ENCODE results near the gene MTHFD2L.
"Not testable (repeated sequence)": the region's sequence is repeated elsewhere in the genome, so short reads cannot be mapped to it uniquely, and the experiment has no call there.

MTHFD2L gene

DNA sequence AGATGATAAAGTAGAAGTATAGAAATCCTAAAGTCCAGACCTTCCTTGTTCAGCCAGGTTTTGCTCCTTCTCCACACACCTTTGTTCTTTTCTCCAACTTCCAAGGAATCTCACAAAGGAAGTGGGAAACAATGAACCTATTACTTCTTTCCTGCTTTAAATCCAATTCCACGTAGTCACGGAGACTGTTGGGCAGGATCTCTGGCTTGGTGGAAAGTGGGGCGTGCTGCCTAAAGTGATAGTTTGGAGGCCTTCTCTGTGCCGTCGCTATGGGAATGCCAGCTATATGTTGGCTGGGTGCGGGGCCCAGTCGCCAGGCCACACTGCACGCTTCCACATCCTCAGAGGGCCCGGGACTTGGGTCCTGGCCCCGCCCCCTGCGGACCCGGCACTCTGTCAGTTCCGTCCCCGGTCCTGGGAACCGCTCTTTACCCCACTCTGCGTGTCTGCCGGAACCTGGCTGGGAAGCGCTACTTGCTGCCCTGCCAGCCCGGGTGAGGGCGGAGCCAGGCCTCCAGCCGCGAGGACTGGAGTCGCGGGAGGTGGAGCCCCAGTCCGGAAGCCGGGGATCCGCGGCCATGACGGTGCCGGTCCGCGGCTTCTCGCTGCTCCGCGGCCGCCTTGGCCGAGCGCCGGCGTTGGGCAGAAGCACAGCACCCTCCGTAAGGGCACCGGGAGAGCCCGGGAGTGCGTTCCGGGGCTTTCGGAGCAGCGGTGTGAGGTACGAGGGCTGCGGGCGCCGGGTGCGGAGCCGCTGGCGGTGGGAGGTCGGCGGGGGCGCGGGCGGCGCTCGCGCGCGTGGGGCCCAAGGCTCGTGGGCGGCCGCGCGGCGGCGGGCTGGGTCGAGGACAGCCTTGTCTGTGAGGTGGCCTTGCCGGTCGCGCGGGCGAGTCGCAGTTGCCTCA is at the start of gene MTHFD2L:
Gene MTHFD2L (plus strand): TSS at position 558 of the 905 bp plus-strand sequence. CDS start 21 bp downstream, at position 579.
- peak; percentile 74 for DNase-seq

DNA sequence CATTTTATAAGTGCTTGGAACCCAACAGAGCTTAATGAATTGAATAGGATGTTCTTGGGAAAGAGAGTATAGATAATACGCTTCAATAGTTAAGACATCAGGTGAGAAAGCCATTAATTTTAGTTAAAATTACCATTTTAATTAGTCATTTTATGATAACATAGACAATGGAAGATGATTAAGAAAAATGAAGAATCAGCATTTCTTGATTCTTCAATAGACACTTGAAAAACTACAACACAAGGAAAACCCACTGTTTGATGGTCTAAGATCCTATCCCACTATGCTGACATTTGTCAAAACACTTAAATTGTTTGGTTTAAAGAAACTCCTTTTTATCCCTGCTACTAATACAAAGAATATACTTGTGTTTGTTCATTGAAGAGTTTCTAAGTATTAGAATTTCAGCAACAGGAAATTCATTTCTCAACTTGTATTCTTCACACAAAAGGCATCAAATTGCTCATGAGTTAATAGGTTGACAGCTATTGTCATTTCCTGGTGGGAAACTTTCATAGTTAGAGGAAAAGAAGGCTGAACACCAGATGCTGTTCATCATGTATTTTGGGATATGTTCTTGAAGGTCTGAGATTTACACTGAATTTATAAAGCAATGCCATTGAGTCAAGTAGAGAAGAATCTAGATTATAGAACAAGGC is 49.3 kb upstream of the MTHFD2L start:
- no peak for DNase-seq

DNA sequence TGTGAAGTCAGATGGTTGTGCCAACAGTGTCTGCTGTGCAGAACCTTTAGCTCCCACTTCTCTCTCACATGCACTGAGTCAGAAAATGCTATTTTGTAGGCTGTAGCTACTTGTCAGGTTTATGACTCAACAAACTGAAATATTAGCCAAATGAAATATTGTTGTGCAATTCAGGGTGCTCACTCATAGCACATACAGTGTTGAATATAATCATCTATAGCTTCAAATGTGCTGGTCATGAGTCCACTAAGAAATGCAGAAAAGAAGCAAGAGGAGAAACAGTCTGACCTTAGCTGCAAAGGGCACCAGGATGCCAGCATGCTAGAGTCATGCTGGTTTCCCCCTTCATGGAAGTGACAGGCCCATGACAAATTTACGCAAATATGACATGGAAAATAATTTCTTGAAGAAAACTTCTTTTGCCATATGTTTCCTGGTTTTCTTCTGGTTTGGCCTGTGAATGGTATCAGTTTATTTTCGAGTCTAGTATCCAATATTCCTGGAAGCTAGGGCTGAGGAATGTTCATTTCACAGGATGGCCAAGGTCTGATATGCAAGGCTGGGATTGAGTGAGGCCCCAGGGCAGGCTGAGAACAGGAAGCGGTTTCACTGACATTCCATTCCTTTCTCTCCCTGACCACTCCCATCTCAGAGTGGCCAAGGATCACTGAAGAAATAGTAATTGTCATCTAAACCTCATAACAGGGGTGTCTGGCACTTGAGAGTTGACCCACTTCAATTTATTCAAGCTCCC is 48.6 kb upstream of the MTHFD2L start:
- DNase-seq: no peak

DNA sequence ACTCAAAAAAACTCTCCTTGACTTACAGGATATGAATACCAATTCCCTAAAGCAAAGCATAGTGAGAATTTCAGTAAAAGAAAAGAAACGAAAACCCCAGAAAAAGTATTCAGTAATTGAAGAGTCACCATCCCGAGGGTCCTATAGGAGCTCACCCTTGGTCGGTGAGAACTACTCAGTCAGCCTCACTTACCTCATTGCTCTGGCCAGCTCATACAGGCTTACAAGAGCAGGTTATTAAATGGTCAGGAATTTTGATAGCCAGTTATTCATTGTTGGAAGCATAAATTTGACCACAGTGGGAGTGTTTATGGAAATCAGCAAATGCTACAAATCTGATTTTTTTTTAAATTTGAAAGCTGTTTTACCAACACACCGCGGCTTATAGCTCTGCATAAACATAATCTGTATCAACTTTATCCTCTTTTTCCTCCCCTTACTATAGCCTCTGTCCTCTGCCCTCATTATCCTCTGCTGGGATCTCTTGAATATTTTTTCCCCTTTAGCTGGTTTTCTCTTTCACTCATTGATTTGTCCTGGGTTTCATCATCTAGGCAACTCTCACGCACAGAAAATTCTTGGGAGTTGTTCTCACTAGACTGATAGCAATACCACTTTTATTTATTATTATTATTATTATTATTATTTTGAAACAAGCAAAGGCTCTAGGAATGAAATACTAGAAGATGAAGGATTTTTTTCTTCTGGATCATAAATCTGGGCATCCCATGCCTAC is 47.9 kb upstream of the MTHFD2L start:
- no peak for DNase-seq

DNA sequence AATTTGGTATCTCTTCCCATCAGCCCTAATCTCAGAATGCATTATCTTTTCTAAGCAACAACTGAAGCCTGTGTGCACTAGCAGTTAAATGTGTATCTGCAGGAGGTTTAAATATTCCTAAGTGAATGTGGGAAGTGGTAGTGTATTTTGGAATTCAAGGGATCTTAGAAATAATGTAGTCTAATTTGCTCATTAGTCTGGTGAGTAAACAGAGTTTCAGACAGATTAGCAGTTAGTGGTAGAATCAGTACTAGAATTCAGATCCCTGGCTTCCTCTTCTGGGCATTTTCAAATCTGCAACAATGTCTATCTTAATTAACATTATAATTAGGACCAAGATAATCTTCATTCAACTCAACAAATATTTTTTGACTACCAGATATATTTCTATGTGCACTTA is 47.2 kb upstream of the MTHFD2L start:
- no peak for DNase-seq

DNA sequence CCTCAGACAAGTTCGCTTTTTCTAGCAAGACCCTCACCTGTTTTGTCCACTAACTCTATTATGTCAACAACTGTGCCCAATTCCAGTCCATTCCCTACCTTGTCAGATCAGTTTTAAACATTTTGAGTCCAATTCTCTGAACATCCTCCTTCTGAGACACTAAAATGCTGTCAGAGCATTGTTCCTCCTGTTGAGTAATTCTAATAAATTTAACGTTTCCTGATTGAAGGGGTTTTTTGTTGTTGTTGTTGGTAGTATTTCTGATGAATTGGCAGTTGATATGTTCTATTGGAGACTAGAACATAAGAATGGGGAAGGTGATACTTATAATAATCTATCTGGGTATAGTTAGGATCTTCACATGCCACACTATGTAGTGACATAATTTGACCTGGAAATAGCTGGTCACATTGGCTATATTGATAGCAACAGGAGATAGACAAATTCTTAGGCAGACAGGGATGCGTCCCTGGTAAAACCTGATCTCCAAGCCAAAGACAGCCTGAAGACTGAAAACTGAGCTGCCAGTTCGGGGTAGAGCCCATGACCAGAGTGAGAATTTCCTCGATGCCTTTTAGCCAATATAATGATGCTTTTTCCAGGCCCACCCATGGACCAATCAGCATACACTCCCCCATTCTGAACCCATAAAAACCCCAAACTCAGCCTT is 46.5 kb upstream of the MTHFD2L start:
- no peak for DNase-seq

DNA sequence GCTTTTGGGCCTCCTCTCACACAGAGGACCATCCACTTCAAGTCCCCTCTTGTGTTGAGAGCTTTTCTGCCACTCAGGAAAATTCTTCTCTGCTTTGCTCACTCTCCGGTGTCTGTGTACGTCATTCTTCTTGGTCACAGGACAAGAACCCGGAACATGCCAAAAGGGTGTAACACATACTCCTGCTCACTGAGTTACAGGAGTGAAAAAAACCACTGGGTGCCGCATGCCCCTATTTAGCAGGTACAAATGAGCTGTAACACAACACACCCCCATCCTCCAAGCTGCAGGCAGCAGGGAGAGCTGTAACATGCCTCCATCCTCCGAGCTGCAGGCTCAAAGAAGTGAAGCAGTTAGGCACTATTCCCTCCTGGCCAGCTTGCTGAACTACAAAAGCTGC is 45.9 kb upstream of the MTHFD2L start:
- DNase-seq: no peak

DNA sequence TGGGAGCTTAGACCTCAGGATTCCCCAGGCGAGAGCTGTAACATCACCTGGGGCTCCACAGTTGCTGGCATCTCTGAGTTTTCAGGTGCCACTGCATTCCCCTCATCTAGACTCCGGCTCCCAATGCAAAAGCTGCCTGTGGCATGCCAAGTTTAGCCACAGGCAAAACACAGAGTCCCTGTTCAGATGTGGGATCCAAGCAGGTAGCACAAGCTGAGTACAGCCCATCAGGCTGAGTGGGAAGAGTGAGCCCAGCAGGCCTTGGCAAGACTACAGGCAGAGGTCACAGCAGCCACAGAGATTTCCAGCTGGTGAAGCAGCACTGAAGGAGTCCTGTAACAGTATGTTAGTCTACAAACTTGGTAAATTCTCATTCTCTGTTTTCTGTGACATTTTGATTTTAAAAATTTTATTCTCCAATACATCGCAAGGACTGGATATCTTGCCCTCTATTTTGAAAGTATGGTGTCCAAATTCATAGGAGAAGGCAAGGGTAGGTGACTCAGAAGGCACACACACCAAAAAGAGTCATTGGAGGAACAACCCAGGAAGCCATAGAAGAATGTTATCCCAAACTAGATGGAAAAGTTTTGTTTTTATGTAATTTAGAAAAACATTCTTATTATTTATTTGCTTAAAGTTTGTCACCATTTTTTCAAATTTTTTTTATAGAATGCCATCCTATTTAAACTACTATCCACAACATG is 45.4 kb upstream of the MTHFD2L start:
- DNase-seq: no peak

DNA sequence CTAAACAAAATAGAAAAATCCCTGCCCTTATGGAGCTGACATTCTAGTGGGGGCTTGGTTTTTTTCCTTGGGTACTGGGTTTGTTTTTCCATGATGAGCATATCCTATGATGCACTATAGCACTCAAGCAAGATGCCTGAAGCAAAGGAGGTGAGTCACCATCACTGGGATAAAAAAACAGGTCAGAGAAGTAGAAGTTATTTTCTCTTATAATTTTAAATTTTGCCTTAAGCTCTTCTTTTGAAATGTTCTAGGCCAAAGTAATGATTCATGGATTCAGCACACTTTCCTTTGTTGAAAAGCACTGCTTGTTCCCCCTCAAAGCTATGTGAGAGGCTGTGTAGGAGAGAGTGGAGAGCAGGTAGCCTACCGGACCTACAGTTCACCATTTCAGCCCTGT is 43.7 kb upstream of the MTHFD2L start:
- no peak for DNase-seq

DNA sequence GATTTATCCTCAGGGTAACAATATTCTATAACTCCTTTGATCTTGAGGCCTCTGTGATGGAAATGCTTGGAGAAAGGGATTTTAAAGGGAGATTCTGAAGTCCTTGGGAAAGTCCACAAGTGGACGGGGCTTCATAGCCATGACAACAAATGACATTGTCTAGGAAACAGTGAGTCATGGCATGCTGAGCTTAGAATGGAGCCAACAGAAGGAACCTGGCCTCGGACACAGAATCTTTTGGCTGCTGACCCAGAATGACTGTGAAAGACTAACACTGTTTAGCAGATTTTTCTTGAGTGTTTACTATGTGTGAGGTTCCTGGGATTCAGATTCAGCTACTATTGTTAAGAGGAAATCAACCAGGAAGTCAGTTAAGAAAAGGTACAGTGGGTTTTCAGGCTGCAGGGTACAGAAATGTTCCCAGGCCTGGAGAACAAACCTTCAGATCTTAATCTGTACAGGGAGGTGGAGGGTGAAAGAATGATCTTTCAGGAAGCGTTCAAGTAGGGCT is 40.8 kb upstream of the MTHFD2L start:
- DNase-seq: no peak

DNA sequence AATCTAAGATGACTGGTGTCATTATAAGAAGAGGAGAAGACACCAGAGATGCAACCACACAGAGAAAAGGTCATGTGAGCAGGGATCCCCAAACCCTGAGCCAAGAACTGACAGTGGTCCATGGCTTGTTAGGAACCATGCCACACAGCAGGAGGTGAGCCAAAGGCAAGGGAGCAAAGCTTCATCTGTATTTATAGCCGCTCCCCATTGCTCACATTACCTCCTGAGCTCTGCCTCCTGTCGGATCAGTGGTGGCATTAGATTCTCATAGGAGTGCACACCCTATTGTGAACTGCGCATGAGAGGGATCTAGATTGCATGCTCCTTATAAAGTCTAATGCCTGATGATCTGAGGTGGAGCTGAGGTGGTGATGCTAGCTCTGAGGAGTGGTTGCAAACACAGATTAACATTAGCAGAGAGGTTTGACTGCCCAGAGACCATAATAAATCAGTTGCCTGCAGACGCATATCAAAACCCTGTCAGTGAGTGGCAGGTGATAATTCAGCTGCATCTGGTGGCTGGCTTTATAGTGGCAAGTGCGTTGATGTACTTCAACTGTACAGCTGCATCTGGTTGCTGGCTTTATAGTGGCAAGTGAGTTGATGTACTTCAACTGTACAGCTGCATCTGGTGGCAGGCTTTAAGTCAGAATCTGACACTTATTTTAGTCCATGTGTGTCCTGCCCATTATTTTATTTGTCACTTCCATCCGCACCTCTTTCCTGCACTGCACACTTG is 39.1 kb upstream of the MTHFD2L start:
- DNase-seq: no peak

DNA sequence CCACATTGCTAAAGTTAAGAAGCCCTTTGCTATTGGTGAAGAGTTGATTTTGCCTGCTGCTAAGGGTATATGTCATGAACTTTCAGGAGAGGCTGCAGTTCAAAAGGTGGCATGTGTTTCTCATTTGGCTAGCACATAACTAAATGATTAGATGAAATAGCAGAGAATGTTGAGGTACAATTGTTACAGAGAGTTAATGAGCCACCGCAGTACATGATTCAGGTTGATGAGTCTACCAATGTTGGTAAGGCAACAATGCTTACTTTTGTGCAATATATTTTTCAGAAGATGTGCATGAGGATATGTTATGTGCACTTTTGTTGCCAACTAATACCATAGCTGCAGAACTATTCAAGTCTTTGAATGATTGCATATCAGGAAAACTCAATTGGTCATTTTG is 37.8 kb upstream of the MTHFD2L start:
- no peak for DNase-seq

DNA sequence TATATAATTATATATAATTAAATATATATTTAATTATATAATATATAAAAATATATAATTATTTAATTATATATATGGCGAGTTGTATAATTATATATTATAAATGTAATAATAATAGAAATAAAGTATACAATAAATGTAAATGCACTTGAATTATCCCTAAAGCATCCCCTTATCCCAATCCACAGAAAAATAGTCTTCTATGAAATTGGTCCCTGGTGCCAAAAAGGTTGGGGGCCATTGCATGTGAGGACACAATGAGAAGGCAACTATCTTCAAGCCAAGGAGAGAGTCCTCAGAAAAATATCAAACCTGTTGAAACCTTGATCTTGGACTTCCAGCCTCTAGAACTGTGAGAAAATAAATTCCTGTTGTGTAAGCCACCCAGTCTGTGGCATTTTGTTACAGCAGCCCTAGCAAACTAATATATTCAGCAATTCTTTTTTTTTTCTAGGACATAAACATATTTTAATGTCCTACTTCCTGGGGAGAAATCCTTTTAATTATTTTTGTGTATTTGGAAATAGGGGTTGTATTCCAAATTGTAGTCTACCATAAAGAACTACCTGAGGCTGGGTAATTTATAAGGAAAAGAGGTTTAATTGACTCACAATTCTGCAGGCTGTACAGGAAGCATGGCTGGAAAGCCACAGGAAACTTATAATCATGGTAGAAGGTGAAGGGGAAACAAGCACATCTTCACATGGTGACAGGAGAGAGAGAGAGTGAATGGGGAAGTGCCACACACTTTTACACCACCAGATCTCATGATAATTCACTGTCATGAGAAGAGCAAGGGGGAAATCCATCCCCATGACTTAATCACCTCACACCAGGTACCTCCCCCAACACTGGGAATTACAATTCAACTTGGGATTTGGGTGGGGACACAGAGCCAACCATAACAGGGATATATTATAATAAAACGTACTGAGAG is 36.0 kb upstream of the MTHFD2L start:
- DNase-seq: no peak

DNA sequence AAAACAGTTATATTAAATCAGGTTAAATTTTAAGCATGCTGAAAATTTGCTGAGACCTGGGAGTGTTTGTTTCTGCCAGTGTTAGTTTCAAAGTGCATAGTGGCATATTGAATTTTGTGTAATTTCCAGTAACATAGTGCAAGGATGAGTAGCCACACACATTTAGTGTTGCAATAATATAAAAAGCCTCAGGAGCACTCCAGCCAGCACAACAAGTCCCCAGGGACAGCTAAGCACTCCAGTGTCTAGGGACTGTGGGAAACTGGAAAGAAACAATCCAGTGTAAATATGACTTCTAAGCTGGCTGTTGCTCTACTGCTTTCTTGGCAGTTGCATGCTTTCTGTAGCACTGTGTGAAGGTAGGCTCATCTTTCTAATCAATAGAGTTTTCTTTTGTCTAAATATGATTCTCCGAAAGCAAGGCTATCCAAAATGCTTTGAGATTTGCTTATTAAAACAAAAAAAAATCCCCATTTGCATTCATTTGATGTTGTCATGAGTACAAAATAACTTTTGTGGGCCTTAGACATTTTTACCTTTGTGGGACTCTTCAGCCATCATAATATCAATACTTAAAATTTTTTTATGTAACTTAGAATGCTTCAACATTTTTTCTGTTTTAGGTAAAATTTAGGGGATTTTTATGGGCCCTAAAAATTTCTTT is 34.7 kb upstream of the MTHFD2L start:
- DNase-seq: no peak

DNA sequence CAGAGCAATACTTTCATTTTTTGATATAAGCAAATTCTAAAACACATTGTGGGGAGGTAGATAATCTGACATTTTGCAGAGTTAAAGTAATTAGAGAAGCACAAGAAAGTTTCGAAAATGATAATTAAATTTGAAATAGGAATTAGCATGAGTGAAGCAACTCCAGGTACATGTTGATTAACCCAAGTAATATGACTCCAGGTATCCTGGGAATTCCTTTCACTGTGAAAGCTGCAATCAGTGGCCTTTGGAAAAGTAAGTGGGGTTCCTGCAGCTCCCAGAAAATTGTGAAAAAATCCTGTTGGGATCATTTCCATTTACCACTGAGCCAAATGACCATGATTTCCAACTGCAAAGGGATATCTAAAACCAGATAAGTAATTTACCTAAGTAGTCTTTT is 32.9 kb upstream of the MTHFD2L start:
- DNase-seq: no peak

DNA sequence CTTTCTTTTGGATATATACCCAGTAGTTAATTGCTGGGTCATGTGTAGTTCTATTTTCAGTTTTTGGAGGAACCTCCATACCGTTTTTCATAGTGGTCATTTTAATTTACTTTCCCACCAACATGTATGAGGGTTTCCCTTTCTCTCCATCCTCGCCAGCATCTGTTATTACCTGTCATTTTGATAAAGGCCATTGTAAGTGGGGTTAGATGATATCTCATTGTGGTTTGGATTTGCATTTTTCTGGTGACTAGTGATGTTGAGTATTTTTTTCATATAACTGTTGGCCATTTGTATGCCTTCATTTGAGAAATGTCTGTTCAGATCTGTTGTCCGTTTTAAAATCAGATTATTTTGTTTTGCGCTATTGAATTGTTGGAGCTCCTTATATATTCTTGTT is 30.2 kb upstream of the MTHFD2L start:
- DNase-seq: no peak

DNA sequence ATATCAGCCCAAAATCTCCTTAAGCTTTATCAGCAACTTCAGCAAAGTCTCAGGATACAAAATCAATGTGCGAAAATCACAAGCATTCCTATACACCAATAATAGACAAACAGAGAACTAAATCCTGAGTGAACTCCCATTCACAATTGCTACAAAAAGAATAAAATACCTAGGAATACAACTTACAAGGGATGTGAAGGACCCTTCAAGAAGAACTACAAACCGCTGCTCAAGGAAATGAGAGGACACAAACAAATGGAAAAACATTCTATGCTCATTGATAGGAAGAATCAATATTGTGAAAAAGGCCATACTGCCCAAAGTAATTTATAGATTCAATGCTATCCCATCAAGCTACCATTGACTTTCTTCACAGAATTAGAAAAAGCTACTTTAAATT is 27.1 kb upstream of the MTHFD2L start:
- DNase-seq: not testable (repeated sequence)

DNA sequence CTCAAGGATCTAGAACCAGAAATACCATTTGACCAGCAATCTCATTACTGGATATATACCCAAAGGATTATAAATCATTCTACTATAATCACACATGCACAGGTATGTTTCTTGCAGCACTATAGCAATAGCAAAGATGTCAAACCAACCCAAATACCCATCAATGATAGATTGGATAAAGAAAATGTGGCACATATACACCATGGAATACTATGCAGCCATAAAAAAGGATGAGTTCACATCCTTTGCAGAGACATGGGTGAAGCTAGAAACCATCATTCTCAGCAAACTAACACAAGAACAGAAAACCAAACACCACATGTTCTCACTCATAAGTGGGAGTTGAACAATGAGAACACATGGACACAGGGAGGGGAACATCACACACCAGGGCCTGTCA is 25.7 kb upstream of the MTHFD2L start:
- DNase-seq: not testable (repeated sequence)

DNA sequence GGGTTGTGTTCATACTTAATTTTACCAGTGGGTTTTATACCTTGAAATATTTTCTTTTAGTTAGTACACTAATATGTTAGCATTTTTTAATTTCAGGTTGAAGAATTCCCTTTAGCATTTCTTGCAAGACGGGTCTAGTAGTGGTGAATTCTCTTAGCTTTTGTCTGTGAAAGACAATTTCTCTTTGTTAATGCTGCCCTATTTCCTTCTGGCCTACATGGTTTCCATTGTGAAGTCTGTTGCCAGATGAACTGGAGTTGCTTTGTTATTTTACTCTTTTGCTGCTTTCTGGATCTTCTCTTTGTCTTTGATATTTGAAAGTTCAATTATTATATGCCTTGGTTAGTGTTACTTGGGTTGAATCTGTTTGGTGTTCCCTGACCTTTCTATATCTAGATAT is 25.0 kb upstream of the MTHFD2L start:
- no peak for DNase-seq

All from NCI-H1694 treated with DMSO at 0.1 percent for 48 hours (cell line).